ENCODE measurements around the gene CTNNA3. TPM values are rescaled to one million over a fixed set of nuclear protein-coding genes. Genes with fewer than 3 reads are reported as not detected.

CTNNA3 gene
- total RNA-seq, 6 donors from 2014 or later: 0.20 to 2.0 TPM; not detected in 4

DNA sequence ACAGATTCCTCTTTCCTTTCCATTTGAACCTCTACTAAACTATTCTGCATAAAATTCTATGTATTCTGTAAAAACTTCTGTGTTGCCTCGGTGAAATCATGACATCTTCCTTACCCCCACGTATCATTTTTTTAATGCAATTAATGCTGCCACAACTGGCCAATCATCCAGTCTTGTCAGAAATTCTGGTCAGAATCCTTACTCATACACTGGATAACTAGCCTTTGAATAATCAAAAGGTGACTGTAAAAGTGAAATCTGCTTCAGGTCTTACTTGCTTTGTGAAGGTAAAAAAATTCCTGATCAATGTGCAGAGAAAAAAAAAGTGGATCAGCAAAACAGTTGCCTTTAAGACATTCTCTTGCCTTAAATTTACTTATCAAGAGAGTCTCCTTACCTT is 859.2 kb downstream of the CTNNA3 start:
- H3K4me1 ChIP-seq: no peaks in the 10 kb centered on the region
- no peaks in the 10 kb centered on the region for H3K27me3 ChIP-seq
- DNase-seq (no peak), ATAC-seq (ENCODE audit: low FRiP score in 2 of 2) (no peak)
- 85 to 91% methylated on average over 2 of the region's 2 CpGs for WGBS, 2 donors
- H3K36me3 ChIP-seq: no peaks in the 10 kb centered on the region
- no peak overlapping the region for H3K4me3 ChIP-seq
- TF ChIP-seq, protein P1, sequence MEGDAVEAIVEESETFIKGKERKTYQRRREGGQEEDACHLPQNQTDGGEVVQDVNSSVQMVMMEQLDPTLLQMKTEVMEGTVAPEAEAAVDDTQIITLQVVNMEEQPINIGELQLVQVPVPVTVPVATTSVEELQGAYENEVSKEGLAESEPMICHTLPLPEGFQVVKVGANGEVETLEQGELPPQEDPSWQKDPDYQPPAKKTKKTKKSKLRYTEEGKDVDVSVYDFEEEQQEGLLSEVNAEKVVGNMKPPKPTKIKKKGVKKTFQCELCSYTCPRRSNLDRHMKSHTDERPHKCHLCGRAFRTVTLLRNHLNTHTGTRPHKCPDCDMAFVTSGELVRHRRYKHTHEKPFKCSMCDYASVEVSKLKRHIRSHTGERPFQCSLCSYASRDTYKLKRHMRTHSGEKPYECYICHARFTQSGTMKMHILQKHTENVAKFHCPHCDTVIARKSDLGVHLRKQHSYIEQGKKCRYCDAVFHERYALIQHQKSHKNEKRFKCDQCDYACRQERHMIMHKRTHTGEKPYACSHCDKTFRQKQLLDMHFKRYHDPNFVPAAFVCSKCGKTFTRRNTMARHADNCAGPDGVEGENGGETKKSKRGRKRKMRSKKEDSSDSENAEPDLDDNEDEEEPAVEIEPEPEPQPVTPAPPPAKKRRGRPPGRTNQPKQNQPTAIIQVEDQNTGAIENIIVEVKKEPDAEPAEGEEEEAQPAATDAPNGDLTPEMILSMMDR (IDR thresholded peaks at IDR 0.05): no peak
- TF ChIP-seq POLR2A (IDR thresholded peaks at IDR 0.05): no peak
- no peak for TF ChIP-seq POLR2AphosphoS5 (IDR thresholded peaks at IDR 0.05)
- no peaks in the 10 kb centered on the region for H3K9me3 ChIP-seq
- H3K27ac ChIP-seq: no peak overlapping the region

GRCh38 chr10:66836057-66836456 is 859.9 kb downstream of the CTNNA3 start:
- 22 to 44% methylated on average over 1 of the region's 1 CpG for WGBS, 2 donors
- TF ChIP-seq POLR2AphosphoS5 (IDR thresholded peaks at IDR 0.05): no peak
- TF ChIP-seq POLR2A (IDR thresholded peaks at IDR 0.05): no peak
- no peak for TF ChIP-seq EP300 (IDR thresholded peaks at IDR 0.05)
- TF ChIP-seq, protein P1 (IDR thresholded peaks at IDR 0.05): no peak
- Histone ChIP-seq H3K27me3 (no peaks in the 10 kb centered on the region), H3K4me3 (no peak overlapping the region), H3K4me1 (no peaks in the 10 kb centered on the region), H3K9me3 (no peaks in the 10 kb centered on the region), H3K36me3 (no peaks in the 10 kb centered on the region), H3K27ac (no peak overlapping the region)
- ATAC-seq (ENCODE audit: low FRiP score in 2 of 2): peak in 1 of 2 donors; percentile 53
- DNase-seq: no peak

DNA sequence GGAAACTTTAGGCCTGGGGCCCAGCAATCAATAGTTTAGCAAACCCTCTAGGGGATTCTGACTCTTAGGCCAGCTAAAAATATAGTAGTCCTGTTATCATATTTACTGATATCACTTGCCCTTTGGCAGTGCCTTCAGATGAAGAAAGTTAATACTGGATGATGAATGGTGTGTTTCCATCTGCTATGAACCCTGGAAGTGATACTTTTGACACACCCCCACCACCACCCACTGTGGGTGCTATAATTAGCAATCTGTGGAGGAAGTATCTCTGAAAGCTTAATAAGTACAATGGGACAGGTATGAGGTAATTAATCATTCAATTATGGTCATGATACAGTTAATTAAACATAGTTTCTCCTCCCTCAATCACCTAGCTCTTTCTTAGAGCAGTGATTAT is 860.6 kb downstream of the CTNNA3 start:
- TF ChIP-seq EP300 (IDR thresholded peaks at IDR 0.05): no peak
- no peak for TF ChIP-seq POLR2A (IDR thresholded peaks at IDR 0.05)
- TF ChIP-seq, protein P1 (IDR thresholded peaks at IDR 0.05): no peak
- no peak for TF ChIP-seq POLR2AphosphoS5 (IDR thresholded peaks at IDR 0.05)
- no peaks in the 10 kb centered on the region for H3K4me1 ChIP-seq
- no peak overlapping the region for H3K27ac ChIP-seq
- H3K9me3 ChIP-seq: no peaks in the 10 kb centered on the region
- no peak overlapping the region for H3K4me3 ChIP-seq
- no peak for DNase-seq
- no peaks in the 10 kb centered on the region for H3K36me3 ChIP-seq
- no peaks in the 10 kb centered on the region for H3K27me3 ChIP-seq
- ATAC-seq (ENCODE audit: low FRiP score in 2 of 2): no peak

DNA sequence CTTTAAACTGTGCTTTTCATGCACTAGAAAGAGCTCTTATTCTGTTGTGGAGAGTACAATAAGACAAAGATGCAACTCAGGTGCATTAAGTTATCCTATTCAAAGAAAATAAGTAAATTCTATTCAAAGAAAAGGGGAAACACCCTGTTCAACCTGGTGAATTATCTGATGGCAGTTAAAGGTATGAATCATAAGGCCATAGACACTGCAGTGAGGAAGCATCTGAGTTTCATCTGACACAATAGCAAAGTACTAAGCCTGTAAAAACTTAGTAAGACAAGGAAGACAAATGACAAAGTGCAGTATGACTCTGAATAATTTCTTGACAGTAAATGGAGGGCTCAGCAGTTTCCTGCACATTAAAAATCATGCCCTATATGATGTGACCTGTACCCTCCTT is 861.2 kb downstream of the CTNNA3 start:
- TF ChIP-seq, protein P1 (IDR thresholded peaks at IDR 0.05): no peak
- TF ChIP-seq EP300 (IDR thresholded peaks at IDR 0.05) (no peak), POLR2AphosphoS5 (IDR thresholded peaks at IDR 0.05) (no peak), POLR2A (IDR thresholded peaks at IDR 0.05) (no peak)
- Histone ChIP-seq H3K4me1 (no peaks in the 10 kb centered on the region), H3K27me3 (no peaks in the 10 kb centered on the region), H3K27ac (no peak overlapping the region), H3K36me3 (no peaks in the 10 kb centered on the region), H3K9me3 (no peaks in the 10 kb centered on the region), H3K4me3 (no peak overlapping the region)
- DNase-seq (no peak), ATAC-seq (ENCODE audit: low FRiP score in 2 of 2) (no peak)

GRCh38 chr10:66833861-66834260 is 862.1 kb downstream of the CTNNA3 start:
- no peaks in the 10 kb centered on the region for H3K9me3 ChIP-seq
- H3K4me3 ChIP-seq: no peak overlapping the region
- H3K27me3 ChIP-seq: no peaks in the 10 kb centered on the region
- H3K4me1 ChIP-seq: no peaks in the 10 kb centered on the region
- no peak overlapping the region for H3K27ac ChIP-seq
- no peaks in the 10 kb centered on the region for H3K36me3 ChIP-seq
- no peak for ATAC-seq (ENCODE audit: low FRiP score in 2 of 2)
- TF ChIP-seq POLR2A (IDR thresholded peaks at IDR 0.05) (no peak), POLR2AphosphoS5 (IDR thresholded peaks at IDR 0.05) (no peak), EP300 (IDR thresholded peaks at IDR 0.05) (no peak)
- TF ChIP-seq, protein P1 (IDR thresholded peaks at IDR 0.05): no peak
- DNase-seq: no peak
- WGBS, 2 donors: 56 to 89% methylated on average over 1 of the region's 1 CpG

Measured in upper lobe of left lung (tissue), 6 donors.